ENCODE data around the gene PFKFB3.
"Not testable (repeated sequence)": the region's sequence is repeated elsewhere in the genome, so short reads cannot be mapped to it uniquely, and the experiment has no call there.

Gene PFKFB3

DNA sequence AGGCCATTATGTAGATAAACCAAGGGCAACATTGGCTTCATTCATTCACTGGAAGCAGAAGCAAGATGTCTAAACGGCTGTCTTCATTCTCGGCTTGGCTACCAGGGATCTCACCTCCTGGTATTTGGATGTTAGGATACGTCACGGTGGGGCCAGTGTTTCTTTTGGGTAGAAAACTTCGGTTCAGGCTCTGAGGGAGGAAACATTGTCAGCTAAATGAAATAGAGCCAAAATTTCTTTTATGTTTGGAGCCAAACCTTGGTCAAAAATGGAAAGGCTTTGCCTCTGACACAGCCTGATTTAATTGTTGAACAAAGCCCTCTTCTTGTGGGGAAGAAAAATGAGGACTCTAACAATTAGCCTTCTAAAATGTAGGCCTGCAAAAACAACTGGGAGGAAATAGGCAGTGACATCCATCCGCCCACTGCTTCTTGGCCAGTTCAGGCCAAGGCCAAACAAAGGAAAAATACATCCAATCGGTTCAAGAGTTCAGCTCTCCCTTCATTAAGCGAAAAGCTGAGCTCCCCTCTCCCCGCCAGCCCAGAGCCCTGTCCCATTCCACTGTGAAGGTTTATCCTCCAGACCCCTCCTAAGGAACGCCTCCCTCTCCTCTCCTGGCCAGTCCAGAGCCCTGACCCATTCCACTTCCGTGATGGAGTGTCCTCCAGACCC lies 44.4 kb downstream of the PFKFB3 start:
- DNase-seq = no peak
- in situ Hi-C loops (cut with HindIII; ENCODE audit: low pct_ligation_motif_present, low pct_unique_long_range_greater_than_20kb, low sequenced_read_pairs) = no loop called here

- in situ Hi-C loops (cut with HindIII; ENCODE audit: low pct_ligation_motif_present, low pct_unique_long_range_greater_than_20kb, low sequenced_read_pairs) = not testable (repeated sequence)
Measured at GRCh38 chr10:6248908-6249307, 46.2 kb downstream of the PFKFB3 start.

DNA sequence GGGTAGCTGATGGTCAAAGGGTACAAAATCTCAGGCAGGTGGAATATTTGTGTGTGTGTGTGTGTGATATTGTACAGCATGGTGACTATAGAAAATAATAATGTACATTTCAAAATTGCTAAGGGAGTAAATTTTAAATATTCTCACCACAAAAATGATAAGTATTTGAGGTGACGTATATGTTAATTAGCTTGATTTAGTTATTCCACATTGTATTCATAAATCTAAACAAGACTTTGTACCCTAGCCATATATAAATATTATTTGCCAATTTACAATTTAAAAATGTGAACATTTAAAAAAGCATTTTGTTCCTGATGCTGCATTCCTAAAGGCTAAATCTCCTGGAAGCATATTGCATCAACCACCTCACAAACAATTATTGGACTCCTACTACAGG lies 47.0 kb downstream of the PFKFB3 start:
- DNase-seq = no peak
- in situ Hi-C loops (cut with HindIII; ENCODE audit: low pct_ligation_motif_present, low pct_unique_long_range_greater_than_20kb, low sequenced_read_pairs) = no loop called here

More at GRCh38 chr10:6248908-6249307, 46.2 kb downstream of the PFKFB3 start:
- DNase-seq = not testable (repeated sequence)

- in situ Hi-C loops (cut with HindIII; ENCODE audit: low pct_ligation_motif_present, low pct_unique_long_range_greater_than_20kb, low sequenced_read_pairs) = no loop called here
Measured at GRCh38 chr10:6250745-6251144, 48.0 kb downstream of the PFKFB3 start.

GRCh38 chr10:6254201-6254600 lies 51.5 kb downstream of the PFKFB3 start:
- no peak for DNase-seq
- in situ Hi-C loops (cut with HindIII; ENCODE audit: low pct_ligation_motif_present, low pct_unique_long_range_greater_than_20kb, low sequenced_read_pairs) = no loop called here

More at GRCh38 chr10:6250745-6251144, 48.0 kb downstream of the PFKFB3 start:
- DNase-seq = no peak

DNA sequence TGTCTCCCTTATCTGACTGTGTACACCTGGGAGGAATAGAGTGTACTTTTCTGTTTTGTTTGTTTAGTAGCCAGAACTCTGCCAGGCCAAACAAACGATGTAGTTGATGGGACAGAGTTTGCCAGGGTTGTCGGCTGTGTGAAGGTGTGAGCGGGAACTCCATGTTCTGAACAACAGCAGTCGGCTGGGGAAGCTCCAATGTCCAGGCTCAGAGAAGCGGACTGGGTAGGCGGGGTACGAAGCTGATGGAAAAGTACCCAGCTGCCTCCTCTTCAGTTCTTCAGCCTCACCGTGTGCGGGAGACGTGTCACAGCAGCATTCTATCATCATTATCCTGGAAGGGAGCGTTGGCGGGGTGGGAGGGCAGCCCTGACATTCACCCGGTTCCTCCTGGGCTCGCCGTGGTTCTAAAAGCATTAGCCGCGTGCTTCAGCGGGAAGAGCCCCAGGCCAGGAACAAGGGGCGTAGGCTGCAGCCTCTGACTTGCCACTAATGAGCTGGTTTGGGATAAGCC lies 52.9 kb downstream of the PFKFB3 start:
- DNase-seq = no peak
- in situ Hi-C loops (cut with HindIII; ENCODE audit: low pct_ligation_motif_present, low pct_unique_long_range_greater_than_20kb, low sequenced_read_pairs) = no loop called here

DNA sequence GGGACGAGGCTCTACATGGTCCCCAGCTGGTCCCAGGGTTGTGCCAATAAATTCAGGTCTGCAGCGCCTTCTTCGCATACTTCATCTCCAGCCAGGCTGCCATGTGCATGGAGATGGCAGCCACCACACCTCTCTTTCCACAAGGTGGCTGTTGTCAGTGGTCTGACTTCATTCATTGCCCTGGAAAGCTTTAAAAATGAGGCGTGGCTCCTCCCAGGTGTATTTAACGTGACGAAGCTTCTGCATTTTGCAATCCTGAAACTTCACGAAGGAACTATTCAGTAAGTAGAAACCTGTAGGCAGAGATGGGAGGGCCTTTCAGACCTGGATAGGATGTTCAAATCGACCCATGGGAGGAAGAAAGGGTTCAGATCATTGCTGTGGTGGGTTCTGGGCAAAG lies 53.7 kb downstream of the PFKFB3 start:
- DNase-seq = no peak
- in situ Hi-C loops (cut with HindIII; ENCODE audit: low pct_ligation_motif_present, low pct_unique_long_range_greater_than_20kb, low sequenced_read_pairs) = no loop called here

GRCh38 chr10:6259153-6259552 lies 56.4 kb downstream of the PFKFB3 start:
- no peak for DNase-seq
- in situ Hi-C loops (cut with HindIII; ENCODE audit: low pct_ligation_motif_present, low pct_unique_long_range_greater_than_20kb, low sequenced_read_pairs) = no loop called here

- in situ Hi-C loops (cut with HindIII; ENCODE audit: low pct_ligation_motif_present, low pct_unique_long_range_greater_than_20kb, low sequenced_read_pairs) = no loop called here
- DNase-seq = no peak
Measured at GRCh38 chr10:6260843-6261242, 58.1 kb downstream of the PFKFB3 start.

DNA sequence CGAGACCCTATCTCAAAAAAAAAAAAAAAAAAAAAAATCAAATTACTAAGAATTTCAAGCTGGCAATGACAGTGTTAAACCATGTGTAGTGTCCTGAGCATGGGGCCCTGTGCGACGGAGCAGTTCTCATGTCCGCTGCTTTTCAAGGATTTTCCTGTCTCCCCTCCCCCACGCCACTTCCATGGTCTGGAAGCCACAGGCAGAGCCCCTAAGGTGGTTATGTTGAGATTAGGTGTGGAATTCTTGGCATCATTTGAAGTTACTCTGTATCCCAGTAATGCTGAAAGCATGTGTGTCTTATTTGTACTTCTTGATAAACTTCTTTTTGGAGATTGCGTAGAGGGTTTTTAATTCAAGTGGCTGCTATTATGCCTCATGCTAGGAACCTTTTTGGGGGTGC lies 65.2 kb downstream of the PFKFB3 start:
- no peak for DNase-seq
- in situ Hi-C loops (cut with HindIII; ENCODE audit: low pct_ligation_motif_present, low pct_unique_long_range_greater_than_20kb, low sequenced_read_pairs) = no loop called here

GRCh38 chr10:6269432-6269831 lies 66.7 kb downstream of the PFKFB3 start:
- DNase-seq = no peak
- in situ Hi-C loops (cut with HindIII; ENCODE audit: low pct_ligation_motif_present, low pct_unique_long_range_greater_than_20kb, low sequenced_read_pairs) = no loop called here

DNA sequence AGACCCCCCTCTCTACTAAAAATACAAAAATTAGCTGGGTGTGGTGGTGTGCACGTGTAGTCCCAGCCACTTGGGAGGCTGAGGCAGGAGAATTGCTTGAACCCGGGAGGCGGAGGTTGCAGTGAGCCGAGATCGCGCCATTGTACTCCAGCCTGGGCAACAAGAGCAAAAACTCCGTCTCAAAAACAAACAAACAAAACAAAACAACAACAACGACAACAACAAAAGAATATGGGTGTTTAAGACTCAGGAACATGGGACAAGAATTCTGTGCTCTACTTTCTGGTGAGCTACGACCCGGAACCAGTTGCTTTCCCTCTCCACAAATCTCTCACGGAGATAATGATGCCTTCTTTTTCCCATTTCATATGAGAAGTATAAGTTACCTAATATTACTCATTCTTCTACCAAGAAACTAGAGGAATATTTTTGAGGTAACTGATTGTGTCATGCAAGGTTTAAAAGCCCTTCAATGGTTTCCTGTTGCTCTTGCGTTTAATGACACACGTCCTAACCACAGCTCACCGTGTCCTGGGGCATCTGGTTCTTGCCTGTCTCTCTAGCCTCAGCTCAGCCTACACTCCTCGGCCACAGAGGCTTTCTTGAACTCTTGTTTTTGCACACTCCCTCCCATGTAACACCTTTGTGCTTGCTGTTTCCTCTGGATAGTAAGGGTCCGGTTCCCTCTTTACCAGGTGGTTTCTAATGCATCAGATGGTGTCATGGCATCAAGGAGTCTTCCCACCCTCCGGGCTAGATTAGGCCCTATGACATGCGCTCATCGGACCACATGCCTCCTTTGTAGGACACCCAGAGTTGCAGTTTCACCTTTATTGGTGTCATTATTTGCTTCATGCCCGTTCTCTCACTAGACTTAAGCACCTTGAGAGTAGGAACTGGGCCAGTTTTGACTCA lies 67.5 kb downstream of the PFKFB3 start:
- in situ Hi-C loops (cut with HindIII; ENCODE audit: low pct_ligation_motif_present, low pct_unique_long_range_greater_than_20kb, low sequenced_read_pairs) = no loop called here
- no peak for DNase-seq

DNA sequence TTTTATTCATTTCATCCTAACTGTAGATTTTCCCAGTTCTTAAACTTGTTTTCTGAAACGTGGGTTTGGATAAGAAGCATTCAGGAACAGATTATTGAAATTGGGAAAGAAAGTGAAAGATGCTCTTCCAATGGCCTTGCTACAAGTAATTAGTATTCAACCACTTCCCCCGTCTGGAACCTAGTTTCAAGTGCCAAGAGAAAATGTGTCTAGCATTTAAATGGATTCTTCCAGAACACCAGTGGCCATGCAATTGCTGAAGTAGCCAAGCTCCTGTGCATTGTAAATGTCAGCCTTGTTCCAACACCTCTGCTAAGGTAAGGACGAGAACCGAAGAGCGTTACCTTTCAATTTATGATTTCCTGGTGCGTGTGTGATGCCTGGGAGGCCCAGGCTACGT lies 68.2 kb downstream of the PFKFB3 start:
- no peak for DNase-seq
- in situ Hi-C loops (cut with HindIII; ENCODE audit: low pct_ligation_motif_present, low pct_unique_long_range_greater_than_20kb, low sequenced_read_pairs) = no loop called here

DNA sequence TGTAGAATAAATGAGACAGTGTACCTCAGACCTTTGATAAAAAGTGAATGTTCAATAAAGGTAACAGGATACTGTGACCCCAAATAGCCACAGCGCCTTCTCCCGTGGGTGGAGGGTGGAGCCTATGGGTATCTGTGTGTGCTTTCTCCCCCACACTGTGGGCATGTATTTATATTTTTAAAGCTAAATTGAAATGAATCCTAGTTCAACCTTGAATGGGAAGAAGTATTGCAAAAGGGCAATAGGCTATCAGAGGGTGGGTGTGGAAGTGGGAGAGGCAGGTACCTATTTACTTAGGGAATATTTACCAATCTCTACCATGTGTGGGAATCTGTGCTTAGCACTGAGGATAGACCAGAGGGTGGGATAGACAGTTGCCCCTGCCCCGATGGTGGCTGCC lies 68.9 kb downstream of the PFKFB3 start:
- no peak for DNase-seq
- in situ Hi-C loops (cut with HindIII; ENCODE audit: low pct_ligation_motif_present, low pct_unique_long_range_greater_than_20kb, low sequenced_read_pairs) = no loop called here

GRCh38 chr10:6272126-6272525 lies 69.4 kb downstream of the PFKFB3 start:
- no peak for DNase-seq
- in situ Hi-C loops (cut with HindIII; ENCODE audit: low pct_ligation_motif_present, low pct_unique_long_range_greater_than_20kb, low sequenced_read_pairs) = no loop called here

- DNase-seq = no peak
- in situ Hi-C loops (cut with HindIII; ENCODE audit: low pct_ligation_motif_present, low pct_unique_long_range_greater_than_20kb, low sequenced_read_pairs) = no loop called here
Measured at GRCh38 chr10:6273351-6273750, 70.6 kb downstream of the PFKFB3 start.

DNA sequence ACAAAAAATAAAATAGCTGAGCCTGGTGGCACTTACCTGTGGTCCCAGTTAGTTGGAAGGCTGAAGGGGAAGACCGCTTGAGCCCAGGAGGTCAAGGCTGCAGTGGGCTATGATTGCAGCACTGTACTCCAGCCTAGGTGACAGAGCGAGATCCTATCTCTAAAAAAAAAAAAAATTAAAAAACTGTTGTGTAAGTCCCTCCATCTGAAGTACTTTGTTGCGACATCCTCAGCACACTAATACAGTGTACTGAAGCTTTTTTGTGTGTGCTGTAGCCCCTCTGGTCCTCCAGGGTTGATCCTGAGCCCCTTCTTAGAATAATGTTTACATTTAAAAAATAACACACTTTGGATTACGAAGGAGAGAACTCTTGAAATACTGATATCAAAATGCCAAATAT lies 71.3 kb downstream of the PFKFB3 start:
- in situ Hi-C loops (cut with HindIII; ENCODE audit: low pct_ligation_motif_present, low pct_unique_long_range_greater_than_20kb, low sequenced_read_pairs) = no loop called here
- DNase-seq = no peak

DNA sequence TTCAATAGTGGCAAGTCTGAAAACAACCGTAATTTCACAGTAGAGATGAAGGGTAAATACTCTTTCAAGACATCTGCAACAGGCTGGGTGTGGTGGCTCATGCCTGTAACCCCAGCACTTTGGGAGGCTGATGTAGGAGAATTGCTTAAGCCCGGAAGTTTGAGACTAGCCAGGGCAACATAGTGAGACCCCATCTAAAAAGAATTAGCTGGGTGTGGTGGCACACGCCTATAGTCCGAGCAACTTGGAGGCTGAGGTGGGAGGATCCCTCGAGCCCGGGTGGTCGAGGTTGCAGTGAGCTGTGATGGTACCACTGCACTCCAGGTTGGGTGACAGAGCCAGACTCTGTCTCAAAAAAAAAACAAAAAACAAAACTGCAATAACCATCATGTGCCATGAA lies 71.8 kb downstream of the PFKFB3 start:
- in situ Hi-C loops (cut with HindIII; ENCODE audit: low pct_ligation_motif_present, low pct_unique_long_range_greater_than_20kb, low sequenced_read_pairs) = no loop called here

More for the DNA sequence above, 71.8 kb downstream of the PFKFB3 start:
- no peak for DNase-seq
